HL-60/S4 (cell line): ENCODE results near the gene PIP.
"Not testable (repeated sequence)": the region's sequence is repeated elsewhere in the genome, so short reads cannot be mapped to it uniquely, and the experiment has no call there.

ENCODE experiments used
- in situ Hi-C: fragments of 300-500 bp; cut with MboI; formaldehyde crosslinking; loops from 2 replicates; pipeline ENCODE4 v1.14.3; 2022; ENCODE audit warnings: low sequenced_read_pairs

PIP gene

GRCh38 chr7:143177374-143178119, 45.7 kb downstream of the PIP start:
- in situ Hi-C loops, result no loop called here

- in situ Hi-C loops, result not testable (repeated sequence)
These were observed 48.9 kb downstream of the PIP start for GRCh38 chr7:143180771-143181170.

GRCh38 chr7:143181349-143181748, 49.5 kb downstream of the PIP start:
- in situ Hi-C loops, result no loop called here

GRCh38 chr7:143183024-143183423, 51.1 kb downstream of the PIP start, which contains the start of gene TAS2R39:
TSS of gene TAS2R39 (plus strand) at chr7:143183419. CDS start at chr7:143183419, 0 bp downstream.
- in situ Hi-C loops, result no loop called here

- in situ Hi-C loops, result no loop called here
These were observed 53.7 kb downstream of the PIP start for GRCh38 chr7:143185551-143185950.

- in situ Hi-C loops, result no loop called here
These were observed 57.1 kb downstream of the PIP start for GRCh38 chr7:143188994-143189393.
